Measurements from ENCODE around the gene HNRNPH1. TPM values are rescaled to one million over a fixed set of nuclear protein-coding genes. Genes with fewer than 3 reads are reported as not detected.
"Not testable (repeated sequence)": the region's sequence is repeated elsewhere in the genome, so short reads cannot be mapped to it uniquely, and the experiment has no call there.

HNRNPH1 gene
- total RNA-seq, 1 donor from 2014 or later, result 1,138 TPM

GRCh38 chr5:179641745-179642144, 18.3 kb upstream of the HNRNPH1 start:
- not testable (repeated sequence) for DNase-seq (ENCODE audit: low spot score); H3K36me3 Mint-ChIP-seq

GRCh38 chr5:179639296-179639695, 15.8 kb upstream of the HNRNPH1 start:
- not testable (repeated sequence) for H3K9me3 Mint-ChIP-seq; H3K79me2 ChIP-seq (ENCODE audit: low read depth); H2AFZ ChIP-seq (replicated peaks); H4K20me1 ChIP-seq (ENCODE audit: low read depth); H3K4me1 ChIP-seq; H3K9me3 ChIP-seq (ENCODE audit: low read depth); H3F3A ChIP-seq (ENCODE audit: low read depth); H3K4me3 Mint-ChIP-seq; H3K4me2 ChIP-seq; H3K4me3 ChIP-seq; DNase-seq (ENCODE audit: low spot score); H3K27ac Mint-ChIP-seq; H3K9ac ChIP-seq; H3K27me3 ChIP-seq; H3K27ac ChIP-seq; H3K27me3 Mint-ChIP-seq (ENCODE audit: insufficient read depth, low read depth); H3K4me1 Mint-ChIP-seq; H3K36me3 Mint-ChIP-seq; H3K36me3 ChIP-seq

More at GRCh38 chr5:179641745-179642144, 18.3 kb upstream of the HNRNPH1 start:
- H3K4me1 Mint-ChIP-seq; H3K4me3 Mint-ChIP-seq; H3K4me2 ChIP-seq; H3K9me3 ChIP-seq (ENCODE audit: low read depth); H3K27me3 Mint-ChIP-seq (ENCODE audit: insufficient read depth, low read depth); H3K79me2 ChIP-seq (ENCODE audit: low read depth); H3K27ac Mint-ChIP-seq; H4K20me1 ChIP-seq (ENCODE audit: low read depth); H3K27me3 ChIP-seq; H2AFZ ChIP-seq (replicated peaks); H3K4me1 ChIP-seq; H3K36me3 ChIP-seq; H3K27ac ChIP-seq; H3K4me3 ChIP-seq; H3K9me3 Mint-ChIP-seq; H3F3A ChIP-seq (ENCODE audit: low read depth); H3K9ac ChIP-seq: not testable (repeated sequence)

GRCh38 chr5:179634370-179635172, 11.1 kb upstream of the HNRNPH1 start:
- H3K4me3 Mint-ChIP-seq; H3K27me3 Mint-ChIP-seq (ENCODE audit: insufficient read depth, low read depth); H3K9me3 Mint-ChIP-seq; H3K27ac ChIP-seq; H3K27ac Mint-ChIP-seq; H3K4me3 ChIP-seq; H3K4me1 Mint-ChIP-seq; H2AFZ ChIP-seq (replicated peaks); H3K79me2 ChIP-seq (ENCODE audit: low read depth); H3K4me1 ChIP-seq; H3K36me3 ChIP-seq; H4K20me1 ChIP-seq (ENCODE audit: low read depth); H3K27me3 ChIP-seq; DNase-seq (ENCODE audit: low spot score); H3F3A ChIP-seq (ENCODE audit: low read depth); H3K9ac ChIP-seq; H3K9me3 ChIP-seq (ENCODE audit: low read depth); H3K4me2 ChIP-seq; H3K36me3 Mint-ChIP-seq: not testable (repeated sequence)

GRCh38 chr5:179633501-179634369, 10.3 kb upstream of the HNRNPH1 start:
- Histone ChIP-seq H3K4me3 (peak overlapping the region; percentile 15), H3K4me2 (peak overlapping the region; percentile 49)
- H3K9ac ChIP-seq; H3K36me3 ChIP-seq; H3K4me1 ChIP-seq; H3F3A ChIP-seq (ENCODE audit: low read depth); DNase-seq (ENCODE audit: low spot score); H3K4me1 Mint-ChIP-seq; H3K79me2 ChIP-seq (ENCODE audit: low read depth); H3K27me3 ChIP-seq; H4K20me1 ChIP-seq (ENCODE audit: low read depth); H3K27me3 Mint-ChIP-seq (ENCODE audit: insufficient read depth, low read depth); H3K27ac ChIP-seq; H3K27ac Mint-ChIP-seq; H3K36me3 Mint-ChIP-seq; H3K9me3 Mint-ChIP-seq; H2AFZ ChIP-seq (replicated peaks); H3K9me3 ChIP-seq (ENCODE audit: low read depth): not testable (repeated sequence)
- peak overlapping the region; percentile 41 for H3K4me3 Mint-ChIP-seq

- H3K9ac ChIP-seq, result no peak overlapping the region
- Mint-ChIP-seq H3K4me3 (peak overlapping the region; percentile 99), H3K9me3 (no peaks in the 10 kb centered on the region), H3K27ac (peak overlapping the region; percentile 99), H3K4me1 (peaks cover 36% of the 10 kb centered on the region), H3K36me3 (peaks cover 35% of the 10 kb centered on the region), H3K27me3 (ENCODE audit: insufficient read depth, low read depth) (peaks cover 10% of the 10 kb centered on the region)
- peak overlapping the region; percentile 81 for H3K4me2 ChIP-seq
- peak overlapping the region; percentile 98 for H3K4me3 ChIP-seq
- peaks cover 41% of the 10 kb centered on the region for H3F3A ChIP-seq (ENCODE audit: low read depth)
- peaks cover 28% of the 10 kb centered on the region for H3K4me1 ChIP-seq
- peaks cover 34% of the 10 kb centered on the region for H4K20me1 ChIP-seq (ENCODE audit: low read depth)
- DNase-seq (ENCODE audit: low spot score), result no peak
- H3K36me3 ChIP-seq, result peaks cover 25% of the 10 kb centered on the region
- H2AFZ ChIP-seq (replicated peaks), result no peak overlapping the region
- TF ChIP-seq EZH2phosphoT487 (IDR thresholded peaks at IDR 0.05) (no peak), EZH2 (IDR thresholded peaks at IDR 0.05) (no peak), CTCF (IDR thresholded peaks at IDR 0.05) (no peak)
- no peak overlapping the region for H3K27ac ChIP-seq
- no peaks in the 10 kb centered on the region for H3K9me3 ChIP-seq (ENCODE audit: low read depth)
- H3K27me3 ChIP-seq, result no peaks in the 10 kb centered on the region
- peaks cover 37% of the 10 kb centered on the region for H3K79me2 ChIP-seq (ENCODE audit: low read depth)
Measured at GRCh38 chr5:179624841-179625271, 1.4 kb upstream of the HNRNPH1 start.

Data from neural progenitor cell (in vitro differentiated cells).